Embryonic facial prominence (tissue), 1 donor: ENCODE data around the gene NCDN.

Source experiments
- DNase-seq: peaks from one replicate; pipeline ENCODE4 v3.0.0-alpha.2; 2016; ENCODE audit errors: extremely low spot score

NCDN gene, protein sequence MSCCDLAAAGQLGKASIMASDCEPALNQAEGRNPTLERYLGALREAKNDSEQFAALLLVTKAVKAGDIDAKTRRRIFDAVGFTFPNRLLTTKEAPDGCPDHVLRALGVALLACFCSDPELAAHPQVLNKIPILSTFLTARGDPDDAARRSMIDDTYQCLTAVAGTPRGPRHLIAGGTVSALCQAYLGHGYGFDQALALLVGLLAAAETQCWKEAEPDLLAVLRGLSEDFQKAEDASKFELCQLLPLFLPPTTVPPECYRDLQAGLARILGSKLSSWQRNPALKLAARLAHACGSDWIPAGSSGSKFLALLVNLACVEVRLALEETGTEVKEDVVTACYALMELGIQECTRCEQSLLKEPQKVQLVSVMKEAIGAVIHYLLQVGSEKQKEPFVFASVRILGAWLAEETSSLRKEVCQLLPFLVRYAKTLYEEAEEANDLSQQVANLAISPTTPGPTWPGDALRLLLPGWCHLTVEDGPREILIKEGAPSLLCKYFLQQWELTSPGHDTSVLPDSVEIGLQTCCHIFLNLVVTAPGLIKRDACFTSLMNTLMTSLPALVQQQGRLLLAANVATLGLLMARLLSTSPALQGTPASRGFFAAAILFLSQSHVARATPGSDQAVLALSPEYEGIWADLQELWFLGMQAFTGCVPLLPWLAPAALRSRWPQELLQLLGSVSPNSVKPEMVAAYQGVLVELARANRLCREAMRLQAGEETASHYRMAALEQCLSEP

GRCh38 chr1:35557611-35558373 is at the start of gene NCDN:
TSS of gene NCDN (plus strand) at chr1:35557799. CDS start at chr1:35558191, 392 bp downstream.
- peak; percentile 97 for DNase-seq

- DNase-seq: no peak
Observed at GRCh38 chr1:35507947-35508346, 49.7 kb upstream of the NCDN start.

DNA sequence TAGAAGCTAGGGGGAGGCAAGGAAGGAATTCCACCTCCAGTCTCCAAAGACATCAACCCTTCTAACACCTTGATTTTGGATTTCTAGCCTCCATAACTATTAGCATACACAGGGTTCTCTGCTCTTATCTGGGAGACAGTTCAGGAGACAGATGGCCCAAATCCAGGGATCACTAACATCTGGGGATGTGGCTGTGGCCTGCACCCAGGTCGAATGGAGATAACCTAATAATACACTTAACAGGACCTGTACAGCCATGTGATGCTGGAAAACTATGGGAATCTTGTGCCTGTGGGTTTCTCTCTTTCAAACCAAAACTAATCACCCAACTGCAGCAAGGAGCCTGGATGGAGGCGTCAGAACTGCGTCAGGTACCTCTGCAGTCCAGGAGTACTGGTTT is 48.0 kb upstream of the NCDN start:
- no peak for DNase-seq

DNA sequence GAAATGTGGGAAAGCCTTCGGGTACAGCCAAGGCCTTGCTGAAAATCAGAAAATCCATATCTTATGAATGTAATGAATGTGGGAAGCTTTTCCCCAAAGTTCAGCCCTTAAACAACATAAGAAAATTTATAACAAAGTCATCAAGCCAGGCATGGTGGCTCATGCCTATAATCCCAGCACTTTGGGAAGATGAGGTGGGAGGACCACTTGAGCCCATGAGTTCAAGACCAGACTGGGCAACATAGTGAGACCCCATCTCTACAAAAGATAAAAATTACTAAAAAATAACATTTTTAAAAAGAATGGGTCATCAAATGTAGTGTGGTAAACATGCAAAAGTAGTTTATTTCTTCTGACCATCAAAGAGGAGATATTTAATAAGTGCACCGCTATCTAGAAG is 46.3 kb upstream of the NCDN start:
- no peak for DNase-seq

GRCh38 chr1:35518183-35518582 is 39.4 kb upstream of the NCDN start:
- DNase-seq: no peak

DNA sequence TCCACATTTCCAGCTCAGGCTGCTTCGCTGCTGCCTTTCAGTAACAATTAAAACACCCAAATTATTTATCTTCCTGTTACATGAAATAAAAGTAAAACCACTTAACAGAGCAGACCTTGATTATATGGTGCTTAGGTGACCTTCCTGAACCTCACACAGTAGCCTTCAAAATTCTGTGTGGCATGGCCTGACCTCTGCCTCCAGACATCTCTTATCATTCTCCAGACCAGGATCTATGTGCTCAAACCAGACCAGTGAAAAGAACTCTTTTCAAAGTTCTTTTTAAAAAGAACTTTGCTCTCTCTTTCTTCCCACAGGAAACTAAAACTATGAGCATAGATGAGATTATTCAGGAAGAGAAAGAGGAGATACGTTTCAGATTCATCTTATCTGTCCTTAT is 38.2 kb upstream of the NCDN start:
- DNase-seq: no peak

DNA sequence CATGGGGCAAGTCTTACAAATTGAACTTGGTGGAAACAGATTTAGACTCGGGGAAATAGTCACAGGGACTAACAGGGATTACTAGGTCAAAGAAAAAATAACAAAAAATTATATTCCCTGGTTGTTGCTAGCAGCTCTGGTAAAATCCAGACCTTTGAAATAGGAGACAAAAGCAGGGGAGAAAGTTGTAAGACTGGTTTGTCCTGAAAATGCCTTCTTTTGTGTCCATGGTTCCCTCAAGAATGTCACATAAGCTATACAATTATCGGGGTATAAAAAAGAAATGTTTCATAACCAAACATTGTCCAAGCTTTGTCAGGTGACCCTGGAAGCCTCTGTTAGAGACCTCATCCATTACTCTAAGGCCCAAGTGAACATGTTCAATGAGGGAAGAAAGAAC is 33.5 kb upstream of the NCDN start:
- DNase-seq: no peak

GRCh38 chr1:35530168-35530567 is 27.4 kb upstream of the NCDN start:
- no peak for DNase-seq

- no peak for DNase-seq
Observed at GRCh38 chr1:35530946-35531345, 26.7 kb upstream of the NCDN start.

DNA sequence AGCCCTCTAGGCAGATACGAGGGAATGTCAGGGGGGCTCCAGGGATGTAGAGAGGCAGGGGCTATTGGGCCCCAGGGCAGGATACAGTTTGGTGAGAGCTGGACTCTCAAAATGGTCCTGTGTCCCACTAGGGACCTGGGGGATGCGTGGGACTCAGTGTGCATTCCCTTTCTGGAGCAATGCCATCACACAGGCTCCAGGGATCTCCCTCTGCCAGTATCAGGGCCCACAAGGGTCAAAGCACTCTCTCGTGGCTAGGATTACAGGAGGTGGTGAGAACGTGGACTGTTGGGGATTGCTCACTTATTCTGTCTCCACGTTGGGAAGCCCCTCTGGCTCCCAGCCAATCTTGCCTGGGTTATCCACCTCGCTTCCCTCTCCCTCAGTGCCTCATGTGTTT is 26.2 kb upstream of the NCDN start:
- no peak for DNase-seq

GRCh38 chr1:35532497-35533223 is 24.9 kb upstream of the NCDN start:
- DNase-seq: no peak

DNA sequence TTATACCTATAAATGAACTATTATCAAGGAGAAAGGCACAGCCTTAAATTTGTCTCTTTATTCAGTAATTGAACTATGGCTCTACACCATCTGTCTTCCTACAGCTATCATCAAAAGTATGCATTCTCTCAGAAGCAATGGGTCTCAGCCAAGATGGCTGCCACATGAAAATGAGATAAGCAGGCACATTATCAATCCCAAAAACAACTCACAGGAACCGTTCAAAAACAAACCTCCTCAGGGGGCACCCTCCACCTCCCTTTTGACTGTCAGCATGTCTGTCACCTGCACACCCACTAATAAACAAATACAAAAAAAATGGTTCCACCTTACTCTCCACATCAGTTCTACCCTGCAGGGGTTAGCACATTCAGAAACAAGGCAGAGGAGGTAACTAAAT is 24.0 kb upstream of the NCDN start:
- no peak for DNase-seq

DNA sequence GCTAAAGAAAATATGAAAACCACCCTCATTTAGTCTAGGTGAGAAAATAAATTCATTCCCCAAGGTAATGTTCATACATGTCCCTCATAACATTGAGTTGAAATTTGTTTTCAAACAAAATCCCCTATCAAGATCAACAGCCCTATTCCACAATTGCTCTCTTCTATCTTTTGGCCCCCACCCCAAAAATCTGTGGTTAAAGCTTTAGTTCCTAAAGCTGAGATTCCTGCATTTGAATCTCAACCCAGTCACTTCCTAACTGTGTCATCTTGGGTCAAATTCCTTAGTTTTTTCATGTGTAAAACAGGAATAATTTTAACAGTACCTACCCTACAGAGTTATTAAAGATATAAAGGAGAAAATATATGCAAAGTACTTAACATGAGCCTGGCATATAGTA is 22.4 kb upstream of the NCDN start:
- DNase-seq: no peak

DNA sequence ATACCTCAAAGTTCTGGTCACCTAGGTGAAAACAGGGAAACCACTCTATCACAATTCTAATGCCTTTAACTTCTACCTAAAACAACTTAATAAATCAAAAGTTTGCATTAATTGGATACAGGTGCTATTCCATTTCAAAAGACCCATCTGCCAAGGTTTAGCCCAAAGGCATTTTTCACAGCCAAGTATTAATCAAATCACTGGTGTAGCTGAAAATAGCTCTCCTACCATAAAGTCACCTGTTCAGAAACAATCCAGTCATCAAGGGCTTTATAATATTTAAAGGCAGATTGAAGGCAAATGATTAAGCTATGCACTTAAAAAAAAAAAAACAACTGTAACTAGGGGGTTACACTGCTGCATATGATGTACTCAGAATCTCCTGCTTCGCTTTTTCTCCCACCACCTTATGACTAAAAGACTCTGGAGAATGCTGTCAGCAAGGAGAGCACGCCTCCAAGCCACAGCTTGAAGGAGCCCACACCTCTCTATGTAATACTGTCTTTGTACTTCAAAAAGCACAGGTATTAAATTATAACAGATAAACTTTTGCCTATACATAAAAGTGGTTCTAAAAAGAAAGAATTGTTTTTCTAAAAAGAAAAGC is 20.9 kb upstream of the NCDN start:
- no peak for DNase-seq

DNA sequence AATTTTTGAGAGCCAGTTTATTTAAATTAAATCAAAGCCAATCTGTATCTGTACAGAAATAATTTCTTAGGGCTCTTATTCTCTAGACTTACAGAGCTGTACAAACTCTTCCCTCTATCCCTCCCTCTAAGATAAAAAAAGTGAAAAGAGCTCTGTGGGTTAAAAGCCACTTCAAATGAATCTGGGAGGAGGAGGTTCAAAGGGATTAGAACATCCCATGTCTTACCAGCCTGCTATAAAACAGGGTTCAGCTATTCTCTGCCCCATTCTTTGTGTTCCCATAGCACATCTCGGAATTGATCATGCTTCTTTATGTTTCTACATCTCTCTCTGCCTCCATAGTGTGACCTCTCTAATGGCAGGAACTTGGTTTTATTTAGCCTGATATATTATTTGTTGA is 19.8 kb upstream of the NCDN start:
- DNase-seq: no peak

GRCh38 chr1:35539073-35539823 is 18.4 kb upstream of the NCDN start:
- no peak for DNase-seq

DNA sequence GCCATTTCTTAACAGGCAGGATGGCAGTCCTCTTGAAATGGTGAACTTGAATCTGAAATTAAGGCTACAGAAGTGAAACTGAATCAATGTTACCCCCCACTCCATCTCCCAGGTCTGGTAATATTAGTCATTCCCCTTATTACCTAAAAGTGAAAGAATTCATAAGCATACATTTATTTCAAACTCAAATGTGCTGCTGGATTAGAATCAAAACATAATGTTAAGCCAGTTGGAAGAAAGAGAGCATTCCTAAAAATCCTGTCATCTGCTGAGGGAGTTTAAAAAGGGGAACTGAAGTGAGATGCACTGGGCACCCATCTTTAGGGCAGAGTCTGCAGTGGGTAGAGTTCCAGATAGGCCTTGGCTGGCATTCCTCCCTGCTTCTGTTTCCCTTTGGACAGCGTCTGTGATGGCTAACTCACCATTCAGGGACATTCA is 17.8 kb upstream of the NCDN start:
- DNase-seq: no peak

DNA sequence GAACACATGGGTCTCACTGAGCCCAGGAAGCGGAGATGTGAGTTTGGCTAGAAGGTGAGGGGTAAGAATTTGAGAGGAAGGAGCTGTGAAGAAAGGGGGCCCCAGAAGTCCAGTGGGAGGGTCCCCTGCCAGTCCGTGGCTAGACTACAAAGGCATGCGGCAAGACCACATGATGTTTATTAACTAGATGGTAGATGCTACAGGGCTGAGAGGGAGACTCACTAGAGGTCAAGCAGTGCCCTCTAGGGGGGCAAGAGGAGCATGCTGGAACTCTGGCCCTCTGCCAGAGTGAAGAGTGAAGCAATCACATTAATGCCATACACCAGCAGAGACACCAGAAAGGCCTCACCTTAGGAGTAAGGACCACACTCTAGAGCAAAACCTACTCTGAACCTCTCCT is 12.6 kb upstream of the NCDN start:
- no peak for DNase-seq

DNA sequence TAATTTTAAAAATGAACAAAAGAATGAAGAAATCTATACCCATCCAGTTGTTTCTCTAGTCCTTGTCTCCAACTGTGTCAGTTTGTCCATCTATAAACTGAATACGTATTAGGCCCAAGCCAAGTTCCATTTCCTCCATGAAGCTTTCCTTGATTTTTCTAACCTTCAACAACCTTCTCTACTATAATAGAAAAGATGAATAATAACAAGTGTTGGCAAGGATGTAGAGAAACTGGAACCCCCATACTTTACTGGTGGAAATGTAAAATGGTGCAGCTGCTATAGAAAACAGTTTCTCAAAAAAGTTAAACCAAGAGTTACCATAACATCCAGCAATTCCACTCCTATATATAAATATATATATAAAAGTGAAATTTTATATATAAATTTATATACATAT is 11.0 kb upstream of the NCDN start:
- DNase-seq: no peak

GRCh38 chr1:35553851-35554250 is 3.7 kb upstream of the NCDN start:
- no peak for DNase-seq
